Measurements from ENCODE around the gene MSRB3. TPM values are rescaled to one million over a fixed set of nuclear protein-coding genes. Genes with fewer than 3 reads are reported as not detected.

The MSRB3 gene
- polyA plus RNA-seq, 1 of the 3 experiments (the other 2 are of a cell fraction) = 24.3 TPM

DNA sequence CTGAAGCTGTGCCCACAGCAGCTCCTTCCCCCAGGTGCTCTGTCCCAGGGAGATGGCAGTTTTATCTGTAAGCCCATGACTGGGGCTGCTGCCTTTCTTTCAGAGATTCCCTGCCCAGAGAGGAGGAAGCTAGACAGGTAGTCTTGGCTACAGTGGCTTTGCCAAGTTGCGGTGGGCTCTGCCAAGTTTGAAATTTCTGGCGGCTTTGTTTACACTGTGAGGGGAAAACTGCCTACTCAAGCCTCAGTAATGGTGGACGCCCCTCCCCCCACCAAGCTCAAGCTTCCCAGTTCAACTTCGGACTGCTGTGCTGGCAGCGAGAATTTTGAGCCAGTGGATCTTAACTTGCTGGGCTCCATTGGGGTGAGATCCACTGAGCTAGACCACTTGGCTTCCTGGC lies 124.7 kb downstream of the MSRB3 start (continued):
- TF ChIP-seq REST (IDR thresholded peaks at IDR 0.05; ENCODE audit: low read depth, low read length) (no peak), FOXM1 (IDR thresholded peaks at IDR 0.05; ENCODE audit: low read depth) (no peak), MAX (IDR thresholded peaks at IDR 0.05; ENCODE audit: low read depth) (no peak), EP300 (IDR thresholded peaks at IDR 0.05; ENCODE audit: borderline replicate concordance in 1 of 2, low read depth in 1 of 2, low read length in 1 of 2) (no peak)

GRCh38 chr12:65407388-65408149 lies 129.1 kb downstream of the MSRB3 start:
- POLR2A ChIA-PET = no interaction called here
- Histone ChIP-seq H2AFZ (ENCODE audit: low read depth) (no peak overlapping the region), H3K4me3 (ENCODE audit: low read depth in 2 of 2, low read length in 1 of 2) (no peak overlapping the region), H3K9me2 (no peaks in the 10 kb centered on the region), H4K20me1 (ENCODE audit: insufficient read depth) (no peaks in the 10 kb centered on the region), H3K4me1 (ENCODE audit: control insufficient read depth in 1 of 2, insufficient read depth in 2 of 2, low read depth in 1 of 2, low read length in 1 of 2) (no peaks in the 10 kb centered on the region), H3K79me2 (ENCODE audit: insufficient read depth) (peaks cover 4% of the 10 kb centered on the region; the same call in 1 of the 2 replicates), H3K27me3 (ENCODE audit: insufficient read depth) (no peaks in the 10 kb centered on the region), H3K4me2 (no peak overlapping the region), H3K36me3 (replicated peaks in 1 of 2; ENCODE audit: control insufficient read depth in 1 of 2, insufficient read depth in 2 of 2, low read length in 1 of 2) (peaks cover 0 to 41% of the 10 kb centered on the region in 2 experiments), H3F3A (replicated peaks; ENCODE audit: insufficient read depth) (no peaks in the 10 kb centered on the region), H3K9me3 (0 out of 2 replicates have a peak, but pooled peaks cover 5% of the 10 kb centered on the region), H3K27ac (ENCODE audit: low read depth in 2 of 2, low read length in 1 of 2) (no peak overlapping the region), H3K9ac (no peak overlapping the region)
- CTCF ChIA-PET = interaction anchor here (0.6 kb wide), 1 partner anchor 29 kb away, joined by 3 read pairs; no protein-coding TSS in a partner anchor
- DNase-seq = no peak
- 45% methylated on average over 4 of the region's 4 CpGs for WGBS (ENCODE audit: low lambda C conversion rate)
- TF ChIP-seq, protein P1, sequence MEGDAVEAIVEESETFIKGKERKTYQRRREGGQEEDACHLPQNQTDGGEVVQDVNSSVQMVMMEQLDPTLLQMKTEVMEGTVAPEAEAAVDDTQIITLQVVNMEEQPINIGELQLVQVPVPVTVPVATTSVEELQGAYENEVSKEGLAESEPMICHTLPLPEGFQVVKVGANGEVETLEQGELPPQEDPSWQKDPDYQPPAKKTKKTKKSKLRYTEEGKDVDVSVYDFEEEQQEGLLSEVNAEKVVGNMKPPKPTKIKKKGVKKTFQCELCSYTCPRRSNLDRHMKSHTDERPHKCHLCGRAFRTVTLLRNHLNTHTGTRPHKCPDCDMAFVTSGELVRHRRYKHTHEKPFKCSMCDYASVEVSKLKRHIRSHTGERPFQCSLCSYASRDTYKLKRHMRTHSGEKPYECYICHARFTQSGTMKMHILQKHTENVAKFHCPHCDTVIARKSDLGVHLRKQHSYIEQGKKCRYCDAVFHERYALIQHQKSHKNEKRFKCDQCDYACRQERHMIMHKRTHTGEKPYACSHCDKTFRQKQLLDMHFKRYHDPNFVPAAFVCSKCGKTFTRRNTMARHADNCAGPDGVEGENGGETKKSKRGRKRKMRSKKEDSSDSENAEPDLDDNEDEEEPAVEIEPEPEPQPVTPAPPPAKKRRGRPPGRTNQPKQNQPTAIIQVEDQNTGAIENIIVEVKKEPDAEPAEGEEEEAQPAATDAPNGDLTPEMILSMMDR (IDR thresholded peaks at IDR 0.05) = no peak
- TF ChIP-seq USF1 (IDR thresholded peaks at IDR 0.05; ENCODE audit: borderline replicate concordance, low read depth) = no peak
